HEK293 (cell line): Measurements from ENCODE around the gene DNAJC2.

Source experiments
- MZF1 ChIP-seq: fragments of 450-650 bp; formaldehyde crosslinking; IDR thresholded peaks from 2 replicates; pipeline ENCODE4 v1.5.1; 2017; ENCODE audit warnings: missing biosample characterization, missing genetic modification characterization, borderline replicate concordance
- TRIM28 ChIP-seq: IDR thresholded peaks from 2 replicates; pipeline ENCODE4 v1.6.1; 2011; ENCODE audit warnings: low read length, control low read depth, borderline replicate concordance
- ZBTB8A ChIP-seq: fragments of 450-650 bp; formaldehyde crosslinking; IDR thresholded peaks from 2 replicates; pipeline ENCODE4 v1.5.1; 2016; ENCODE audit warnings: missing biosample characterization, missing genetic modification characterization
- ZNF157 ChIP-seq: fragments of 450-650 bp; formaldehyde crosslinking; IDR thresholded peaks from 2 replicates; pipeline ENCODE4 v1.5.1; 2016; ENCODE audit warnings: missing biosample characterization, missing genetic modification characterization
- ZNF175 ChIP-seq: fragments of 450-650 bp; formaldehyde crosslinking; IDR thresholded peaks from 2 replicates; pipeline ENCODE4 v1.5.1; 2016; ENCODE audit warnings: missing biosample characterization, missing genetic modification characterization
- ZNF24 ChIP-seq: fragments of 450-650 bp; formaldehyde crosslinking; IDR thresholded peaks from 2 replicates; pipeline ENCODE4 v1.5.1; 2016; ENCODE audit warnings: missing biosample characterization, missing genetic modification characterization
- ZNF394 ChIP-seq: fragments of 450-650 bp; formaldehyde crosslinking; IDR thresholded peaks from 2 replicates; pipeline ENCODE4 v1.5.1; 2016; ENCODE audit warnings: missing biosample characterization, missing genetic modification characterization, mild to moderate bottlenecking, moderate library complexity, borderline replicate concordance
- ZNF423 ChIP-seq: fragments of 450-650 bp; formaldehyde crosslinking; IDR thresholded peaks from 2 replicates; pipeline ENCODE4 v1.5.1; 2016; ENCODE audit warnings: missing biosample characterization, missing genetic modification characterization
- ZNF530 ChIP-seq: fragments of 450-650 bp; formaldehyde crosslinking; IDR thresholded peaks from 2 replicates; pipeline ENCODE4 v1.5.1; 2016; ENCODE audit warnings: low read depth, missing biosample characterization, missing genetic modification characterization
- ZNF600 ChIP-seq: fragments of 450-650 bp; formaldehyde crosslinking; IDR thresholded peaks from 2 replicates; pipeline ENCODE4 v1.5.1; 2016; ENCODE audit warnings: missing biosample characterization, missing genetic modification characterization
- ZNF701 ChIP-seq: fragments of 450-650 bp; formaldehyde crosslinking; IDR thresholded peaks from 2 replicates; pipeline ENCODE4 v1.5.1; 2016; ENCODE audit warnings: missing biosample characterization, missing genetic modification characterization
- ZNF777 ChIP-seq: fragments of 450-650 bp; formaldehyde crosslinking; IDR thresholded peaks from 2 replicates; pipeline ENCODE4 v1.5.1; 2017; ENCODE audit warnings: missing biosample characterization, missing genetic modification characterization, borderline replicate concordance
- ZNF830 ChIP-seq: fragments of 450-650 bp; IDR thresholded peaks from 2 replicates; pipeline ENCODE4 v1.5.0; 2018; ENCODE audit warnings: missing biosample characterization, missing genetic modification characterization, low read depth, mild to moderate bottlenecking, moderate library complexity
- TF ChIP-seq, protein P1 (sequence below): fragments of 450-650 bp; formaldehyde crosslinking; IDR thresholded peaks from 2 replicates; pipeline ENCODE4 v1.5.1; 2016; ENCODE audit warnings: missing biosample characterization, missing genetic modification characterization
- TF ChIP-seq, protein P2 (sequence below): IDR thresholded peaks from 2 replicates; pipeline ENCODE4 v1.6.1; 2011; ENCODE audit warnings: mild to moderate bottlenecking, low read depth, low read length, borderline replicate concordance
- TF ChIP-seq, protein P3 (sequence below): fragments of 450-650 bp; formaldehyde crosslinking; IDR thresholded peaks from 2 replicates; pipeline ENCODE4 v1.5.1; 2017; ENCODE audit warnings: missing biosample characterization, missing genetic modification characterization
- TF ChIP-seq, protein P4 (sequence below): fragments of 450-650 bp; formaldehyde crosslinking; IDR thresholded peaks from 2 replicates; pipeline ENCODE4 v1.5.1; 2016; ENCODE audit warnings: missing biosample characterization, missing genetic modification characterization
- TF ChIP-seq, protein P5 (sequence below): fragments of 450-650 bp; formaldehyde crosslinking; IDR thresholded peaks from 2 replicates; pipeline ENCODE4 v1.5.1; 2016; ENCODE audit warnings: missing biosample characterization, missing genetic modification characterization, borderline replicate concordance
- TF ChIP-seq, protein P6 (sequence below): fragments of 450-650 bp; formaldehyde crosslinking; IDR thresholded peaks from 2 replicates; pipeline ENCODE4 v1.5.1; 2016; ENCODE audit warnings: missing biosample characterization, missing genetic modification characterization

DNAJC2 gene

DNA sequence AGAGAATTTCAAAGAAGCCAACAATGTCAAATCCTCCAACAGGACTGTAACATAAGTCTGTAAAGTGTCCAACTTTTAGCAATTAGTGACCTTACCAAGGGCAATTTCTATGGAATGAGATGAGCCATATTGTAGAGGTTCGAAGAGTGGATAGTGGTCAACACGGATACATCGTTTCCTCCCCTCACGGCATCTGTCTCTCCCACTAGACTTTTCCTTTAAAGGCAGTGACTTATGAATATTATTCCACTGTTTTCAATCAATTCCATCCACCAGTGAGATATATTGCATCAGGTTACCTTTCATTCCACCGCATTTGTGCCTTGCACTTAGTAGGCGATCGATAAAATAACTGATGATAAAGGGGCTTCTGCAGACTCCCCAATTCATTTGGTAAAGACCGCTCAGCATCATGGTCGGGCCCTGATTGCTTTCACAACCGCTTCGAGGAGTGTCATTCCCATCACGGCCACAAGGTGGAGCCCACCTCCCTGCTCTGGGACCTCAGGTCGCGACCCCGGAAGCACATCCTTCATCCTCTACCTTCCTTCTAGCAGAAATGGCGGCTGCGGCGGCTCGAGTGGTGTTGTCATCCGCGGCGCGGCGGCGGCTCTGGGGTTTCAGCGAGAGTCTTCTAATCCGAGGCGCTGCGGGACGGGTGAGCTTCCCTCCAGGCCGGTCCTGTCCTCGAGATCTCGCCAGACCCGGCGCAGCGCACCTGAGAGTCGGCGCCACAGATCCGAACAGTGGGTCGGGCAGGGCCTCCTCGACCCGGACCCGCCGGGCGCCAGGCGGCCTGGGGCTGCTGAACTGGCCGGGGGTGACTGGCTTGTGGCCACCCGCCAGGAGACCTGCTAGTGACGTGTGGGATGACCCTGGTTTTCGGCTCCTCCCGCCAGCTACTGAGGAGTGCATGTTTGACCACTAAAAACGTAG is 47.4 kb downstream of the DNAJC2 start, which contains the start of gene PMPCB (continued):
- TF ChIP-seq, protein P1, sequence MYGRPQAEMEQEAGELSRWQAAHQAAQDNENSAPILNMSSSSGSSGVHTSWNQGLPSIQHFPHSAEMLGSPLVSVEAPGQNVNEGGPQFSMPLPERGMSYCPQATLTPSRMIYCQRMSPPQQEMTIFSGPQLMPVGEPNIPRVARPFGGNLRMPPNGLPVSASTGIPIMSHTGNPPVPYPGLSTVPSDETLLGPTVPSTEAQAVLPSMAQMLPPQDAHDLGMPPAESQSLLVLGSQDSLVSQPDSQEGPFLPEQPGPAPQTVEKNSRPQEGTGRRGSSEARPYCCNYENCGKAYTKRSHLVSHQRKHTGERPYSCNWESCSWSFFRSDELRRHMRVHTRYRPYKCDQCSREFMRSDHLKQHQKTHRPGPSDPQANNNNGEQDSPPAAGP, result peak; percentile 79
- TF ChIP-seq ZNF830 (tag by site-specific recombination) (no peak), ZNF157 (tag by site-specific recombination) (no peak), ZNF24 (tag by site-specific recombination) (peak; percentile 48; the same call in 1 of the 2 replicates), ZNF394 (tag by site-specific recombination) (peak; percentile 73; the same call in 1 of the 2 replicates), ZNF777 (tag by site-specific recombination) (no peak), MZF1 (tag by site-specific recombination) (peak; percentile 65; the same call in 1 of the 2 replicates), ZNF530 (tag by site-specific recombination) (no peak), ZNF175 (tag by site-specific recombination) (no peak), ZBTB8A (tag by site-specific recombination) (0 out of 2 replicates have a peak, but pooled peaks have one; percentile 27), TRIM28 (no peak), ZNF600 (tag by site-specific recombination) (peak; percentile 78), ZNF701 (no peak), ZNF423 (tag by site-specific recombination) (no peak)
- TF ChIP-seq, protein P2, sequence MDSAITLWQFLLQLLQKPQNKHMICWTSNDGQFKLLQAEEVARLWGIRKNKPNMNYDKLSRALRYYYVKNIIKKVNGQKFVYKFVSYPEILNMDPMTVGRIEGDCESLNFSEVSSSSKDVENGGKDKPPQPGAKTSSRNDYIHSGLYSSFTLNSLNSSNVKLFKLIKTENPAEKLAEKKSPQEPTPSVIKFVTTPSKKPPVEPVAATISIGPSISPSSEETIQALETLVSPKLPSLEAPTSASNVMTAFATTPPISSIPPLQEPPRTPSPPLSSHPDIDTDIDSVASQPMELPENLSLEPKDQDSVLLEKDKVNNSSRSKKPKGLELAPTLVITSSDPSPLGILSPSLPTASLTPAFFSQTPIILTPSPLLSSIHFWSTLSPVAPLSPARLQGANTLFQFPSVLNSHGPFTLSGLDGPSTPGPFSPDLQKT, result no peak
- TF ChIP-seq, protein P3, sequence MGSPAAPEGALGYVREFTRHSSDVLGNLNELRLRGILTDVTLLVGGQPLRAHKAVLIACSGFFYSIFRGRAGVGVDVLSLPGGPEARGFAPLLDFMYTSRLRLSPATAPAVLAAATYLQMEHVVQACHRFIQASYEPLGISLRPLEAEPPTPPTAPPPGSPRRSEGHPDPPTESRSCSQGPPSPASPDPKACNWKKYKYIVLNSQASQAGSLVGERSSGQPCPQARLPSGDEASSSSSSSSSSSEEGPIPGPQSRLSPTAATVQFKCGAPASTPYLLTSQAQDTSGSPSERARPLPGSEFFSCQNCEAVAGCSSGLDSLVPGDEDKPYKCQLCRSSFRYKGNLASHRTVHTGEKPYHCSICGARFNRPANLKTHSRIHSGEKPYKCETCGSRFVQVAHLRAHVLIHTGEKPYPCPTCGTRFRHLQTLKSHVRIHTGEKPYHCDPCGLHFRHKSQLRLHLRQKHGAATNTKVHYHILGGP, result no peak
- TF ChIP-seq, protein P4, sequence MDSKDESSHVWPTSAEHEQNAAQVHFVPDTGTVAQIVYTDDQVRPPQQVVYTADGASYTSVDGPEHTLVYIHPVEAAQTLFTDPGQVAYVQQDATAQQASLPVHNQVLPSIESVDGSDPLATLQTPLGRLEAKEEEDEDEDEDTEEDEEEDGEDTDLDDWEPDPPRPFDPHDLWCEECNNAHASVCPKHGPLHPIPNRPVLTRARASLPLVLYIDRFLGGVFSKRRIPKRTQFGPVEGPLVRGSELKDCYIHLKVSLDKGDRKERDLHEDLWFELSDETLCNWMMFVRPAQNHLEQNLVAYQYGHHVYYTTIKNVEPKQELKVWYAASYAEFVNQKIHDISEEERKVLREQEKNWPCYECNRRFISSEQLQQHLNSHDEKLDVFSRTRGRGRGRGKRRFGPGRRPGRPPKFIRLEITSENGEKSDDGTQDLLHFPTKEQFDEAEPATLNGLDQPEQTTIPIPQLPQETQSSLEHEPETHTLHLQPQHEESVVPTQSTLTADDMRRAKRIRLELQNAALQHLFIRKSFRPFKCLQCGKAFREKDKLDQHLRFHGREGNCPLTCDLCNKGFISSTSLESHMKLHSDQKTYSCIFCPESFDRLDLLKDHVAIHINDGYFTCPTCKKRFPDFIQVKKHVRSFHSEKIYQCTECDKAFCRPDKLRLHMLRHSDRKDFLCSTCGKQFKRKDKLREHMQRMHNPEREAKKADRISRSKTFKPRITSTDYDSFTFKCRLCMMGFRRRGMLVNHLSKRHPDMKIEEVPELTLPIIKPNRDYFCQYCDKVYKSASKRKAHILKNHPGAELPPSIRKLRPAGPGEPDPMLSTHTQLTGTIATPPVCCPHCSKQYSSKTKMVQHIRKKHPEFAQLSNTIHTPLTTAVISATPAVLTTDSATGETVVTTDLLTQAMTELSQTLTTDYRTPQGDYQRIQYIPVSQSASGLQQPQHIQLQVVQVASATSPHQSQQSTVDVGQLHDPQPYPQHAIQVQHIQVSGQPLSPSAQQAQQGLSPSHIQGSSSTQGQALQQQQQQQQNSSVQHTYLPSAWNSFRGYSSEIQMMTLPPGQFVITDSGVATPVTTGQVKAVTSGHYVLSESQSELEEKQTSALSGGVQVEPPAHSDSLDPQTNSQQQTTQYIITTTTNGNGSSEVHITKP (tag by site-specific recombination), result peak; percentile 68
- TF ChIP-seq, protein P5, sequence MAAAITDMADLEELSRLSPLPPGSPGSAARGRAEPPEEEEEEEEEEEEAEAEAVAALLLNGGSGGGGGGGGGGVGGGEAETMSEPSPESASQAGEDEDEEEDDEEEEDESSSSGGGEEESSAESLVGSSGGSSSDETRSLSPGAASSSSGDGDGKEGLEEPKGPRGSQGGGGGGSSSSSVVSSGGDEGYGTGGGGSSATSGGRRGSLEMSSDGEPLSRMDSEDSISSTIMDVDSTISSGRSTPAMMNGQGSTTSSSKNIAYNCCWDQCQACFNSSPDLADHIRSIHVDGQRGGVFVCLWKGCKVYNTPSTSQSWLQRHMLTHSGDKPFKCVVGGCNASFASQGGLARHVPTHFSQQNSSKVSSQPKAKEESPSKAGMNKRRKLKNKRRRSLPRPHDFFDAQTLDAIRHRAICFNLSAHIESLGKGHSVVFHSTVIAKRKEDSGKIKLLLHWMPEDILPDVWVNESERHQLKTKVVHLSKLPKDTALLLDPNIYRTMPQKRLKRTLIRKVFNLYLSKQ, result no peak
- TF ChIP-seq, protein P6, sequence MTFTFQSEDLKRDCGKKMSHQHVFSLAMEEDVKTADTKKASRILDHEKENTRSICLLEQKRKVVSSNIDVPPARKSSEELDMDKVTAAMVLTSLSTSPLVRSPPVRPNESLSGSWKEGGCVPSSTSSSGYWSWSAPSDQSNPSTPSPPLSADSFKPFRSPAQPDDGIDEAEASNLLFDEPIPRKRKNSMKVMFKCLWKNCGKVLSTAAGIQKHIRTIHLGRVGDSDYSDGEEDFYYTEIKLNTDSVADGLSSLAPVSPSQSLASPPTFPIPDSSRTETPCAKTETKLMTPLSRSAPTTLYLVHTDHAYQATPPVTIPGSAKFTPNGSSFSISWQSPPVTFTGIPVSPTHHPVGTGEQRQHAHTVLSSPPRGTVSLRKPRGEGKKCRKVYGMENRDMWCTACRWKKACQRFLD, result no peak
